WI38 (cell line): ENCODE results near the gene SINHCAF.
"Not testable (repeated sequence)": the region's sequence is repeated elsewhere in the genome, so short reads cannot be mapped to it uniquely, and the experiment has no call there.

ENCODE experiments used
- H3K4me3 ChIP-seq: 2 replicates; pipeline ENCODE4 v1.5.1; 2011; ENCODE audit warnings: low read depth, mild to moderate bottlenecking, control low read depth, low read length
- TF ChIP-seq, protein P1 (sequence below): IDR thresholded peaks from 2 replicates; pipeline ENCODE4 v1.5.1; 2012; ENCODE audit warnings: low read depth, mild to moderate bottlenecking, control low read depth, low read length

SINHCAF gene

DNA sequence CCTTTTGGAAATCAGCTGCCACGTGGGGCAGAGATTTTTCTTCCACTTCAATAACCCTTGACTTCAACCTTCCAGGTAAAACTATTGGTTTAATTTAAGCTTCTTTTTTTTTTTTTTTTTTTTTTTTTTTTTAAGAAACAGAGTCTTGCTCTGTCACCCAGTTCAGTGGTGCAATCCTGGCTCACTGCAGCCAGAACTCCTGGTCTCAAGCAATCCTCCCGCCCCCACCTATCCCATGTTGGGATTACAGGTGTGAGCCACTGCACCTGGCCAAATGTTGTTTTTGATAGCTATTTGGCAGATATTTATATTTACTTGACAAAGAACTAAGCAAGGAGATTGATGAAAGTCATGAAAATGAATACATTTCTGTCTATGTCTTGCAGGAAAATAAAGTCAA lies 65.1 kb downstream of the SINHCAF start:
- TF ChIP-seq, protein P1, sequence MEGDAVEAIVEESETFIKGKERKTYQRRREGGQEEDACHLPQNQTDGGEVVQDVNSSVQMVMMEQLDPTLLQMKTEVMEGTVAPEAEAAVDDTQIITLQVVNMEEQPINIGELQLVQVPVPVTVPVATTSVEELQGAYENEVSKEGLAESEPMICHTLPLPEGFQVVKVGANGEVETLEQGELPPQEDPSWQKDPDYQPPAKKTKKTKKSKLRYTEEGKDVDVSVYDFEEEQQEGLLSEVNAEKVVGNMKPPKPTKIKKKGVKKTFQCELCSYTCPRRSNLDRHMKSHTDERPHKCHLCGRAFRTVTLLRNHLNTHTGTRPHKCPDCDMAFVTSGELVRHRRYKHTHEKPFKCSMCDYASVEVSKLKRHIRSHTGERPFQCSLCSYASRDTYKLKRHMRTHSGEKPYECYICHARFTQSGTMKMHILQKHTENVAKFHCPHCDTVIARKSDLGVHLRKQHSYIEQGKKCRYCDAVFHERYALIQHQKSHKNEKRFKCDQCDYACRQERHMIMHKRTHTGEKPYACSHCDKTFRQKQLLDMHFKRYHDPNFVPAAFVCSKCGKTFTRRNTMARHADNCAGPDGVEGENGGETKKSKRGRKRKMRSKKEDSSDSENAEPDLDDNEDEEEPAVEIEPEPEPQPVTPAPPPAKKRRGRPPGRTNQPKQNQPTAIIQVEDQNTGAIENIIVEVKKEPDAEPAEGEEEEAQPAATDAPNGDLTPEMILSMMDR: no peak
- H3K4me3 ChIP-seq: no peak overlapping the region

DNA sequence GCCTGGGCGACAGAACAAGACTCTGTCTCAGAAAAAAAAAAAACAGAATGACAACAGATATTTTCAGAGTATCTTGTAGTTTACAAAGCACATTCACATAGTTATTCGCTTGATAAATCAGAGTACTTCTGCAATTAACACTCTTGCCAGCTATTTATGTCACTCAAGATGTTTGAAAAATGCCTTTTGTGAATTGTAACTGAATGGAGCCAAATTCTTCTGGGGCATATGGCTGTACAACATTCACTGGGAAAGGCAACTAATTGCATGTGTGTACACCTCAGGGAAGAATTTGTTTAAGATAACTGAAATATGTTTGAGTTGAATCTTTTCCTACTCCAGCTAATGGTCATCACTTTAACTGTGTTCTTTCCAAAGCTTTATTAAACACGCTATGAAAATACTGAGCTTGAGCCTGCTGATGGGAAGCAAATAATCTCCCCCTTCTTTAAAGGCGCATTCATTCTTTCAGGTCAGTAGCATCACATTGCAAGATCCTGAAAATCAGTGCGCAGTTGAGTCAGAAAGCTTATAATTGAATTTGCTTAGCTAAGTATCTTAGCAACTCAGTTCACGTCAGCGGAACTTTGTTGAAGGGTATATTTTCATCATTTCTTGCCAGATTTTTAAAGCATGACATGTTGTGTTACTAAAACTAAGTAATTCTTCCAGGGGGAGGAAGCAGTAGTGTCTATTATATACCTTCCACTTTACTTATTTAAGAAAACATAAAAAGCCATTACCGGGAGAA lies 66.6 kb downstream of the SINHCAF start:
- no peak overlapping the region for H3K4me3 ChIP-seq
- TF ChIP-seq, protein P1: no peak

DNA sequence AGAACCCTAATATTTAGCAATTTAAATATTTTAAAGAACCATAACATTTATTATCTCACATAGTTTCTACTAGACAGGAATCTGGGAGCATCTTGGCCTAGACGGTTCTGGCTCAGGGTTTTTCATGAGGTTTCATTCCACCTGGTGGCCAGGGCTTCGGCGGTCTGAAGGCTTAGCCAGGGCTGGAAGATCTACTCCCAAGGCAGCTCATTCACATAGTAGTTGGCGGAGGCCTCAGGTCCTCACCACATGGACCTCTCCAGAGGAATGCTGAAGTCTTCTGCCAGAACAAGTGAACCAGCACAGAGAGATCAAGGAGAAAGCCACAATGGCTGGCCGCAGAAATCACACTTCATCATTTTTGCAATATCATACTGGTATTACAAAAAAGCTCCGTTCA lies 68.2 kb downstream of the SINHCAF start:
- TF ChIP-seq, protein P1: no peak

DNA sequence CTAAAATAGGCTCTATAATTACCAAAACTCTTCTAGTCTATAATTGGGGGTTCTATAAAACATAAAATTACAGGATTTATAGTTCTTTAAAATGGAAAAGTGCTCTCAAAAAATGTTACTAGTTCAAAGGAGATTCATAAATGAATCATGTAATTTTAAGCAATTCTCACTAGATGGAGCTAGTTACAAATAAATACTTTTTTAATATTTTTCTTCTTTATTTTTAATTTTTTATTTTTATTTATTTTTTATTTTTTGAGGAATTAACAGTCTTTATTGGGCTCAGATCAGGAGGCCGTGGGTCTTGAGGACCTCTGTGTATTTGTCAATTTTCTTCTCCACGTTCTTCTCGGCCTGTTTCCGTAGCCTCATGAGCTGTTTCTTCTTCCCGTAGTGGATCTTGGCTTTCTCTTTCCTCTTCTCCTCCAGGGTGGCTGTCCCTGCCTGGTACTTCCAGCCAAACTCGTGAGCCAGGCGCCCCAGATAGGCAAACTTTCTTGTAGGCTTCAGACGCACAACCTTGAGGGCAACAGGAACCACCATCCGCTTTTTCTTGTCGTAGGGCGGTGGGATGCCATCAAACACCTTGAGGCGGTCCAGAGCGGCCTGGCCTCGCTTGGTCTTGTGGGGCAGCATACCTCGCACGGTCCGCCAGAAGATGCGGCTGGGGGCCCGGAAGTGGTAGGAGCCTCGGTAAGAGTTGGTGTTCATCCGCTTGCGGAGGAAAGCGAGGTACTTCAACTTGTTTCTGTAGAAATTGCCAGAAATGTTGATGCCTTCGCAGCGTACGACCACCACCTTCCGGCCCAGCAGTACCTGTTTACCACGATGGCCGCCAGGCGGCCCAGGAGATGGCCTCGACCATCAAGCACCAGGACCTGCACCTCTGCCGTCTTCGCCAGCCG lies 74.0 kb downstream of the SINHCAF start:
- not testable (repeated sequence) for H3K4me3 ChIP-seq

More for the DNA sequence above, 68.2 kb downstream of the SINHCAF start:
- H3K4me3 ChIP-seq: no peak overlapping the region

DNA sequence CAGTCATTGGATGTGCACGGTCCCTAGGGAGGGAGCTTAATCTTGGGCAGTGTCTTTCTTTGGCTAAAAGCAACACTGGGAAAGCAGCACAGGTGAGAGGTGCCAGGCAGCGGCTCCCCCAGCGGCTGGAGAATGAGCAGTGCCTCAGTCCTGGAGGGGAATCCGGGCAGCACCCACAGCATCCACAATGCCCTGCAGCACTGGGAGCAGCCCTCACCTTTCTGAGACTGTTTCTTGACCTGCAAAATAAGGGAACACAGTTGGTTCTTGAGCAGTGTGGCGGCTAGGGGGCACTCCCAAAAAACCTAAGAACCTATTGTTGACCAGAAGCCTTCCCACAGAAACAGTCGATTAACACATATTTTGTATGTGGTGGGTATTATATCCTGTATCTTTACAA lies 75.8 kb downstream of the SINHCAF start:
- TF ChIP-seq, protein P1: no peak
- no peak overlapping the region for H3K4me3 ChIP-seq

DNA sequence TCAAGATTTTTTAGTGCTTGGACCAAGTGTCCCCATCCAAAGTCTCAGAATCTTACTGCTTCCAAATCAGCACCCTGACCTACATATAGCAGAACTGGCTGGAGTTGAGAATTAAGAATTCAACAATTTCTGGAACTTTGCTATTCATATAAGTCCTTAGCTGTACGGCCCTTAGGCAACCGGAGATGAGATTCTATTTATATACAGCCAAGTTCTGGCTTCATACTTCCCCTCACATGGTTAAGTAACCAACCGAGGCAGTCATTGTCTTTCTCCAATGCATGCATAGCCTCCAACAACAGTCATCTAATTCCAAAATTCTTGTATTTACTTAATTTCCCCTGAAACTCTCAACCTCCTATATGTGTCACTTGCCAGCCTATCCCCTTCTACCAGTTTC lies 76.6 kb downstream of the SINHCAF start:
- no peak overlapping the region for H3K4me3 ChIP-seq
- TF ChIP-seq, protein P1: no peak

DNA sequence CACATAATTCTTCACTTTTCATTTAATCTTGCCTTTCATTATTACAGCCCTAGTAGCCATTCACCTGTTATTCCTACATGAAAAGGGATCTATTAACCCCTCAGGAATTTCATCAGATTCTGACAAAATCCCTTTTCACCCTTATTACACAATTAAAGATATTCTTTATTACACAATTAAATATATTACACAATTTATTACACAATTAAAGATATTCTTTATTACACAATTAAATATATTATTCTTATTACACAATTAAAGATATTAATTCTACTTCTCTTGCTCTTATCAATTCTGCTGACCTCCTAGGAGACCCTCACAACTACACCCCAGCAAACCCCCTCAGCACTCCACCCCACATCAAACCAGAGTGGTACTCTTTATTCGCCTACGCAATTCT lies 77.1 kb downstream of the SINHCAF start:
- TF ChIP-seq, protein P1: no peak
- no peak overlapping the region for H3K4me3 ChIP-seq
